Activated CD8-positive, alpha-beta memory T cell treated with anti-CD3 and anti-CD28 coated beads, Interleukin-2, amount 50 U/mL, for 1 hour (primary cell): ENCODE measurements around the gene ARHGAP35.

Experiments
- DNase-seq: peaks from one replicate; pipeline ENCODE4 v3.0.0-alpha.2; 2020; ENCODE audit errors: extremely low read depth

ARHGAP35 gene

GRCh38 chr19:46904114-46905060 lies 43.6 kb downstream of the ARHGAP35 start:
- DNase-seq: no peak

GRCh38 chr19:46906221-46906620 lies 45.4 kb downstream of the ARHGAP35 start:
- no peak for DNase-seq

- DNase-seq: no peak
These were observed 47.1 kb downstream of the ARHGAP35 start for GRCh38 chr19:46907880-46908279.

- DNase-seq: no peak
These were observed 48.6 kb downstream of the ARHGAP35 start for GRCh38 chr19:46909356-46909755.
